HUDEP-2 (cell line): ENCODE data around the gene HDAC6.

Source experiments
- DNase-seq, 76 experiments: peaks; one replicate each; lab custom pipeline; 2025; ENCODE audit not compliant: unreplicated experiment in 76 of 76; lab: John Stamatoyannopoulos, UW

The HDAC6 gene

DNA sequence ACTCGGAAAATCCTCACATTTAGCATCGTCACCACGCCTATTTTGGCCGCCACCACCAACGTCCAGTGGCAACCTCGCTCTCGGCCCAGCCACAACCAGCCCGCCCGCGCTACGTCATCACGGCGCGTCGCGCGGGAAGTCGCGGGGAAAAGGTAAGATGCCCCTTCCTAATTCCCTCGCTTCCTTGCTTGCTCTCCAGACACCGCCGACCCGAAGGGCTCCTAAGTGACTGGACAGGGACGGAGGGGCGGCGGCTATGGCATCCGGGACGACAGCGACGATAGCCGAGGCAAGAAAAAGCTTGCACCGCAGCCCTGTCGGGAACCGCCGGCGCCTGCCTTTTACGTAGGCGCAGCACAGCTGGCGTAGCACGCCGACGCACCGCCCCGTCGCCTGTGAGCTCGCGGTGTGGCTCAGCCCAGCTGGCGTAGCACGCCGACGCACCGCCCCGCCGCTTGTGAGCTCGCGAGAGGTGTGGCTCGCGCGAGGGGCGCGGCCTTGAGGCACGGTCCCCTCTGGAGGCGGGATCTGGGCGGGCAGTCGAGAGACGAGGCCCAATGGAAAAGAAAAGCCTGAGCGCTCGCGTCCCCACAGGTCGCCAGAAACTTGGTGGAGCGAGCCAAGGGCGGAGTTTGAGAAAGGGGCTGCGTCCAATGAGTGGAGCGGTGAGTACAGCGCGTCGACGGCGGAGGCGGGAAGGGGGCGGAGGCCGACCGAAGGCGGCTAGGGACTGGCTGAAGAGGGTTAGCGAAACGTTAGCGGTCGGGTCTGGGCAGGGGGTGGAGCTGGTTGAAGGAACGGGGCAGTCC lies at the start of gene HDAC6:
TSS of gene HDAC6 (plus strand) at position 788 of the 809 bp plus-strand sequence. CDS start 626 bp downstream, outside the sequence.
- peak in 75 of 76 experiments; percentile 17 to 99 (median 94) for DNase-seq

- DNase-seq, result no peak
These were observed 49.4 kb upstream of the HDAC6 start for GRCh38 chrX:48752498-48752897.

GRCh38 chrX:48753708-48754228 lies 48.1 kb upstream of the HDAC6 start:
- no peak for DNase-seq

GRCh38 chrX:48754238-48754637 lies 47.6 kb upstream of the HDAC6 start:
- DNase-seq, result no peak

- DNase-seq, result peak in 2 of 76 experiments; percentile 10 to 13
These were observed 40.0 kb upstream of the HDAC6 start, which contains the start of gene GLOD5 for GRCh38 chrX:48761674-48762471. GLOD5 (plus strand) TSS chrX:48761747; CDS start chrX:48761791, 44 bp downstream.

GRCh38 chrX:48769230-48769629 lies 32.6 kb upstream of the HDAC6 start:
- DNase-seq, result no peak

GRCh38 chrX:48770296-48770695 lies 31.6 kb upstream of the HDAC6 start:
- DNase-seq, result no peak

DNA sequence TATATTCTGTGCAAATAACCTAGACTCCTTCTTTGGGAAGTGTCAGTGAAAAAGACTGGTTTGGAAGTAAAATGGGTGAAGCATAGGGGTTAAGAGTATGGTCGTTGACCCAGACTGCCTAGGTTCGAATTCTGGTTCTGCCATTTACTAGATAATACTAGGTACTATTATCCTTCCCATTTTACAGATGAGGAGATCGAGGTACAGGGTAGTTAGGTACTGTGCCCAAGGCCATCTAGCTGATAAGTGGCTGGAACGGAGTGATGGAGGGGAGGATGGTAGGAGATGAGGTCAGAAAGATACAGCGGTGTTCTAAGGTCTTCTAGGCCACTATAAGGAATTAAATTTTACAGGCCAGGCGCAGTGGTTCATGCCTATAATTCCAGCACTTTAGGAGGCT lies 29.3 kb upstream of the HDAC6 start:
- DNase-seq, result no peak

DNA sequence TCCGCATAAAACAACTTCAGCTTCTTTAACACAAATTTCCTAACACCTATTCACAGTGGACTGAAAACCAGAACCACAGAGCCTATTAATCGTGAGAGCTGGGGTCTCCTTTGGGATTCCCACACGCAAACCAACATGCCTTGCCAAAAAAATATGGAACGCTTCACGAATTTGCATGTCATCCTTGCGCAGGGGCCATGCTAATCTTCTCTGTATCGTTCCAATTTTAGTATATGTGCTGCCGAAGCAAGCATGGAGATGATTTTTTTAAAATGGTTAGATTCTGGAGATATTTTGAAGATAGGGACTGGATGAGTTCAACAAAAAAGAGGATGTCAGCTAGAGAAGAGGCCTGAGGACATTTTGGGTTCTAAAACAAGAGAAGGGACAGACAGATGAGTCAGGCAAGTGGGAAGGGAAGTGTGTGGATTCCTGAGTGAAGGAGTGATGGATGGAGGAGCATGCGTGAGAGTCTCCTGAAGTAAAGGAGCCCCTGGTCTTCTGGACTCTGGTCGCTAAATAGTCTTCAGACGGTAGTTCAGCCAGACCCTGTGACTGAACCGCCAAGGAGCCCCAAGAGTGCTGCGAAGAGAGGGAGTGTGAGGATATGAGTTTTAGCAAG lies 24.9 kb upstream of the HDAC6 start:
- DNase-seq, result no peak

- no peak for DNase-seq
These were observed 22.5 kb upstream of the HDAC6 start for GRCh38 chrX:48779399-48779798.

DNA sequence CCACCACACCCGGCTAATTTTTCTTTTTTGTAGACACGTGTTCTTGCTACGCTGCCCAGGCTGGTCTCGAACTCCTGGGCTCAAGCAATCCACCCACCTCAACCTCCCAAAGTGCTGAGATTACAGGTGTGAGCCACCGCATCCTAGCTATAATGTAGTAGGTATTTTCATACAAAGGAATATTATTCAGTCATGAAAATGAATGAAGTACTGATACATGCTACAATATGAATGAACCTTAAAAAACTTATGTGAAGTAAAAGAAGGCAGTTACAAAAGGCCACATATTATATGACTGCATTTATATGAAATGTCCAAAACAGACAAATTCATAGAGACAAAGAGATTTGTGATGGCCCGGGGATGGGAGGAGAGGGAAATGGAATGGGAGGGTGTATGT lies 20.2 kb upstream of the HDAC6 start:
- DNase-seq, result no peak

DNA sequence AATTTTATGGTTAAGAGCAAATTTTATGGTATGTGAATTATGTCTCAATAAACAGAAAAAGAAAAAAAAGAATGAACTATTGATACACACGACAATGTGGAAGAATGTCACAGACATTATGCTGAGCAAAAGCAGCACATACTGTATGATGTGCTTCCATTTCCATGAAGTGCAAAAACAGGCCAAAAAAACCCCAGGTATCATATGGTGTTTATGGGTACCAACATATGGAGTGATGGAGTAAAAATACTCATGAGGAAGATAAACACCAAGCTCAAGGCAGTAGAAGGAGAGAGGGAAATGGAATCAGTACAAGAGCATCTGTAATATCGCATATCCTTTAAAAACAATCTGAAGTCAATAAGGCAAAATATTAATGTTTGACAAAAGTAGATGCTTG lies 19.7 kb upstream of the HDAC6 start:
- DNase-seq, result no peak

- DNase-seq, result peak in 75 of 76 experiments; percentile 7 to 91 (median 81)
These were observed 19.1 kb upstream of the HDAC6 start for GRCh38 chrX:48782795-48783194.

DNA sequence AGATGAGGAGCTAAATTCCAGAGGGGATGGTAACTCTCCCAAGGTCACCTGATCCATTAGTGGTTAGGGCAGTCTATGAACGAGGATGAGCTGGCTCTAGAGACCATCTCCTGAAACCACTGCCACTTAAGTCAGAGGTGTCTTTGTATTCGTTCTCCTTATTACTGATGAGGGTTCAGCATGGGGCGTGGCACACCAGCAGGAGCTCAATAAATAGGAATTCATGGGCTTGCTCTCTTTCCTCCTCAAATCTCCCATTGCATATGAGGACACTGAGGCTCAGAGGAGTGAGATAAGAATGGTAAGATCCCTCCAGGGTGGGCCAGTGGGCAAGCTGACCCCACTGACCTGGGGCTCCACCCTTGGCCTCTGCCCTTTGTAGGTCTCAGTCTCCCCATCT lies 17.1 kb upstream of the HDAC6 start:
- DNase-seq, result peak in 3 of 76 experiments; percentile 2 to 20 (median 6)

DNA sequence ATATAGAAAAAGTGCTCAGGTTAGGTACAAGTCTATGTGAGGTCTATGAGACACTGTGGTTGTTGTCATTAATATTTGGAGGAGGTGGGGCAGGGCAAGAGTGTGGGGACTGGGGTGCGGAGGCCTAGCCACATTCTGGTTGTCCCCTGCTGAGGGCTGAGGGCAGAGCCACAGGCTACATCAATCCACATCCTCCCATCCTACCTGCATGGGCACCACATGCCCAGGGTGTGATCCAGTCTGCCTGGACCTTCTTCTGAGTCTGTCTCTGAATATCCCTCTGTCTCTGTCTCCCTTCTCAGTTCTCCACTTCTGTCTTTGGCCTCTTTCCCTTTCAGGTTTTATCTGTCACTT lies 16.7 kb upstream of the HDAC6 start:
- DNase-seq, result peak in 6 of 76 experiments; percentile 1 to 23 (median 13)

GRCh38 chrX:48785540-48786214 lies 16.2 kb upstream of the HDAC6 start:
- DNase-seq, result peak in 75 of 76 experiments; percentile 19 to 84 (median 70)

DNA sequence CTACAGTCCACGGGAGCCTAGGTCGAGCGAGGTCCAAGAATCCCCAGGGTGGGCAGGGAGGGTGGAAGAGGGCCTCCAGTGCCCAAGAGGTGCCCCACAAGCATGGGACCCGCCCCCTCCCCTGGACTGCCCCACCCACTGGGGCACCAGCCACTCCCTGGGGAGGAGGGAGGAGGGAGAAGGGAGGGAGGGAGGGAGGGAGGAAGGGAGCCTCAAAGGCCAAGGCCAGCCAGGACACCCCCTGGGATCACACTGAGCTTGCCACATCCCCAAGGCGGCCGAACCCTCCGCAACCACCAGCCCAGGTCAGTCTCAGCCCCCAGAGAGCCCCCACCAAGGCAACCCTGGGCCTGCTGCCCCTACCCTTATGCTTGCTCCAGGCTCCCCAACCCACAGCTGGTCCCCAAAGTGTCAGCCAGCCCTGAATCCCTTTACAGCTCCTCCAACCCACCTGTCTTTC lies 15.5 kb upstream of the HDAC6 start, which contains the start of gene GATA1:
TSS of gene GATA1 (plus strand) at position 250 of the 460 bp plus-strand sequence. CDS start 4,520 bp downstream, outside the sequence.
- peak in 74 of 76 experiments; percentile 8 to 87 (median 70) for DNase-seq

- no peak for DNase-seq
These were observed 14.9 kb upstream of the HDAC6 start for GRCh38 chrX:48786825-48787504.
